SK-N-SH (cell line): ENCODE data around the gene DUSP16. TPM values are rescaled to one million over a fixed set of nuclear protein-coding genes. Genes with fewer than 3 reads are reported as not detected.

Experiments
- CTCF ChIA-PET: fragments of 300-600, 350-600 bp; formaldehyde crosslinking; extraction: SDS; loops from one replicate; lab custom pipeline; 2021; lab: Yijun Ruan, JAX
- POLR2A ChIA-PET: fragments of 350-600 bp; sonication (Branson Sonifier 250); formaldehyde crosslinking; extraction: SDS; loops from one replicate; lab custom pipeline; 2020; ENCODE audit warnings: antibody characterized with exemption, inconsistent platforms; lab: Yijun Ruan, JAX
- DNase-seq: peaks from one replicate; pipeline ENCODE4 v3.0.0; 2012
- H2AFZ ChIP-seq: fragments of 200-600 bp; sonication (generic); 2 replicates; pipeline ENCODE4 v1.8.1; 2016; ENCODE audit warnings: antibody characterized with exemption, mild to moderate bottlenecking, low read depth
- H3F3A ChIP-seq: fragments of 200-600 bp; sonication (generic); replicated peaks from 2 replicates; pipeline ENCODE3; 2016; ENCODE audit warnings: antibody characterized with exemption, mild to moderate bottlenecking; ENCODE audit not compliant: insufficient read depth
- H3K27ac ChIP-seq, 2 experiments: fragments of 200-500 bp in 1 of 2; fragments of 200-600 bp in 1 of 2; sonication (Bioruptor generic) in 1 of 2; sonication (generic), shearing (Covaris generic) in 1 of 2; 2 replicates each; pipeline versions ENCODE4 v1.5.1 to v1.6.1; 2014 to 2016; ENCODE audit warnings: low read depth in 2 of 2, inconsistent platforms in 1 of 2, low read length in 1 of 2, mild to moderate bottlenecking in 1 of 2, mixed read lengths in 1 of 2
- H3K27me3 ChIP-seq: fragments of 200-600 bp; sonication (generic), shearing (Covaris generic); 2 replicates; pipeline ENCODE4 v1.6.1; 2016; ENCODE audit warnings: mixed run types; ENCODE audit not compliant: insufficient read depth
- H3K36me3 ChIP-seq, 2 experiments: fragments of 200-500 bp in 1 of 2; fragments of 200-600 bp in 1 of 2; sonication (Bioruptor generic) in 1 of 2; sonication (generic) in 1 of 2; replicated peaks in 1 of 2; 2 replicates each; pipeline versions ENCODE3 to v1.5.1; 2014 to 2016; ENCODE audit warnings: low read length in 1 of 2, mild to moderate bottlenecking in 1 of 2; ENCODE audit not compliant: insufficient read depth in 2 of 2, control insufficient read depth in 1 of 2
- H3K4me1 ChIP-seq, 2 experiments: fragments of 200-500 bp in 1 of 2; fragments of 200-600 bp in 1 of 2; sonication (Bioruptor generic) in 1 of 2; sonication (generic), shearing (Covaris generic) in 1 of 2; 2 replicates each; pipeline versions ENCODE4 v1.5.1 to v1.6.1; 2014 to 2016; ENCODE audit warnings: low read depth in 1 of 2, low read length in 1 of 2, mixed run types in 1 of 2; ENCODE audit not compliant: insufficient read depth in 2 of 2, control insufficient read depth in 1 of 2
- H3K4me2 ChIP-seq: fragments of 200-600 bp; sonication (generic), shearing (Covaris generic); 2 replicates; pipeline ENCODE4 v1.6.1; 2017; ENCODE audit warnings: mixed run types
- H3K4me3 ChIP-seq, 2 experiments: fragments of 200-500 bp in 1 of 2; fragments of 200-600 bp in 1 of 2; sonication (Bioruptor generic) in 1 of 2; sonication (generic), shearing (Covaris generic) in 1 of 2; 2 replicates each; pipeline versions ENCODE4 v1.5.1 to v1.8.1; 2014 to 2016; ENCODE audit warnings: low read depth in 2 of 2, inconsistent platforms in 1 of 2, low read length in 1 of 2, mild to moderate bottlenecking in 1 of 2, mixed read lengths in 1 of 2, moderate library complexity in 1 of 2
- H3K79me2 ChIP-seq: fragments of 200-600 bp; sonication (generic); 2 replicates; pipeline ENCODE4 v1.8.1; 2017; ENCODE audit warnings: mild to moderate bottlenecking; ENCODE audit not compliant: insufficient read depth
- H3K9ac ChIP-seq: fragments of 200-600 bp; sonication (generic); 2 replicates; pipeline ENCODE4 v1.6.1; 2017; ENCODE audit warnings: mixed run types
- H3K9me2 ChIP-seq: fragments of 200-600 bp; sonication (generic); 2 replicates; pipeline ENCODE4 v1.6.1; 2017; ENCODE audit warnings: mixed run types
- H3K9me3 ChIP-seq: fragments of 200-600 bp; sonication (generic); 2 replicates; pipeline ENCODE4 v1.6.1; 2017; ENCODE audit warnings: mixed run types, mild to moderate bottlenecking, moderate library complexity
- H4K20me1 ChIP-seq: fragments of 200-600 bp; sonication (generic); 2 replicates; pipeline ENCODE4 v1.6.1; 2017; ENCODE audit warnings: mild to moderate bottlenecking, mixed run types; ENCODE audit not compliant: insufficient read depth
- CHD2 ChIP-seq: fragments of 150-350 bp; IDR thresholded peaks from 2 replicates; pipeline ENCODE4 v1.6.1; 2018; ENCODE audit warnings: low read length; ENCODE audit not compliant: partially characterized antibody
- CTCF ChIP-seq: fragments of 200-600 bp; sonication (generic); IDR thresholded peaks from 2 replicates; pipeline ENCODE4 v1.6.1; 2017; ENCODE audit warnings: antibody characterized with exemption, mild to moderate bottlenecking, moderate library complexity
- ELF1 ChIP-seq: IDR thresholded peaks from 2 replicates; pipeline ENCODE4 v1.4.0; 2012
- EP300 ChIP-seq, 2 experiments: IDR thresholded peaks; 2 replicates each; pipeline versions ENCODE4 v1.4.0 to v1.6.1; 2012; ENCODE audit warnings: borderline replicate concordance in 1 of 2, low read depth in 1 of 2, low read length in 1 of 2
- EZH2phosphoT487 ChIP-seq: fragments of 200-600 bp; sonication (generic); IDR thresholded peaks from 2 replicates; pipeline ENCODE4 v1.6.1; 2017; ENCODE audit warnings: low read depth, mixed run types, mild to moderate bottlenecking, antibody characterized with exemption, moderate library complexity, borderline replicate concordance
- GABPA ChIP-seq: IDR thresholded peaks from 2 replicates; pipeline ENCODE4 v1.4.0; 2012; ENCODE audit warnings: low read depth, mild to moderate bottlenecking
- GATA2 ChIP-seq: sonication (generic); formaldehyde crosslinking; IDR thresholded peaks from 2 replicates; pipeline ENCODE4 v1.5.0; 2020; ENCODE audit warnings: mild to moderate bottlenecking, missing genetic modification reagents
- MAX ChIP-seq: IDR thresholded peaks from 2 replicates; pipeline ENCODE4 v1.4.0; 2012; ENCODE audit warnings: low read depth
- MEF2A ChIP-seq: IDR thresholded peaks from 2 replicates; pipeline ENCODE4 v1.4.0; 2012; ENCODE audit warnings: low read depth, borderline replicate concordance
- NFIC ChIP-seq: IDR thresholded peaks from 2 replicates; pipeline ENCODE4 v1.4.0; 2012; ENCODE audit warnings: borderline replicate concordance
- NRF1 ChIP-seq: IDR thresholded peaks from 2 replicates; pipeline ENCODE4 v1.6.1; 2012; ENCODE audit warnings: low read depth, mild to moderate bottlenecking, low read length
- PBX3 ChIP-seq: IDR thresholded peaks from 2 replicates; pipeline ENCODE4; 2012
- POLR2AphosphoS5 ChIP-seq: IDR thresholded peaks from 2 replicates; pipeline ENCODE4 v1.6.1; 2012; ENCODE audit warnings: low read depth, low read length
- REST ChIP-seq: IDR thresholded peaks from 2 replicates; pipeline ENCODE4 v1.6.1; 2012; ENCODE audit warnings: mild to moderate bottlenecking, low read depth, low read length, moderate library complexity
- TAF1 ChIP-seq: IDR thresholded peaks from 2 replicates; pipeline ENCODE4 v1.6.1; 2012; ENCODE audit warnings: low read depth, mild to moderate bottlenecking, low read length, moderate library complexity, borderline replicate concordance
- TCF12 ChIP-seq: IDR thresholded peaks from 2 replicates; pipeline ENCODE4 v1.4.0; 2012
- TEAD4 ChIP-seq: IDR thresholded peaks from 2 replicates; pipeline ENCODE4 v1.4.0; 2012; ENCODE audit warnings: mild to moderate bottlenecking, borderline replicate concordance; ENCODE audit not compliant: insufficient read depth
- USF1 ChIP-seq: IDR thresholded peaks from 2 replicates; pipeline ENCODE4 v1.4.0; 2012; ENCODE audit warnings: low read depth, borderline replicate concordance
- USF2 ChIP-seq: fragments of 150-350 bp; IDR thresholded peaks from 2 replicates; pipeline ENCODE4 v1.6.1; 2017; ENCODE audit warnings: antibody characterized with exemption, low read length, low read depth, borderline replicate concordance
- YY1 ChIP-seq: IDR thresholded peaks from 2 replicates; pipeline ENCODE4 v1.4.0; 2012; ENCODE audit warnings: low read depth, mild to moderate bottlenecking
- WGBS: methylation state at CpG from one replicate; pipeline ENCODE4 v1.1.6; 2017; ENCODE audit warnings: low lambda C conversion rate; 5-methylcytosine and 5-hydroxymethylcytosine counted together
- polyA plus RNA-seq, 3 experiments: library from polyadenylated mRNA; depleted of rRNA; stranded (reverse); fragments of >200 nt; gene quantifications; 2 replicates each; pipeline ENCODE4 v1.2.3, GENCODE V29; 2012

The DUSP16 gene
- polyA plus RNA-seq, 1 of the 3 experiments (the other 2 are of a cell fraction), result 7.1 TPM

- WGBS, result 85% methylated on average over 7 of the region's 7 CpGs
- Histone ChIP-seq H3K9ac (no peak overlapping the region), H3K9me2 (no peaks in the 10 kb centered on the region), H3K4me2 (no peak overlapping the region)
- no peak for TF ChIP-seq CHD2
- TF ChIP-seq REST, result no peak
- TF ChIP-seq EZH2phosphoT487, result no peak
- no peak for TF ChIP-seq NFIC
- TF ChIP-seq MAX, result no peak
- TF ChIP-seq TAF1, result no peak
- no peak for TF ChIP-seq EP300 (IDR thresholded peaks at IDR 0.05; ENCODE audit: borderline replicate concordance in 1 of 2, low read depth in 1 of 2, low read length in 1 of 2)
- TF ChIP-seq TCF12, result no peak
- no peak for TF ChIP-seq USF2
- no peak for TF ChIP-seq YY1
- no peak for TF ChIP-seq ELF1
- TF ChIP-seq GABPA, result no peak
- no peak for TF ChIP-seq USF1
- TF ChIP-seq MEF2A, result no peak
- no peak for TF ChIP-seq CTCF
- no peak for TF ChIP-seq NRF1
- no peak for TF ChIP-seq POLR2AphosphoS5
- TF ChIP-seq PBX3, result no peak
- no peak for TF ChIP-seq TEAD4
- TF ChIP-seq GATA2 (CRISPR knock-in tag), result no peak
- TF ChIP-seq, all 33 proteins: peak for 0
- Histone ChIP-seq H2AFZ (no peak overlapping the region), H3K36me3 (peaks cover 0 to 2% of the 10 kb centered on the region in 2 experiments), H3K9me3 (no peaks in the 10 kb centered on the region), H3K79me2 (peaks cover 99% of the 10 kb centered on the region), H4K20me1 (peaks cover 8% of the 10 kb centered on the region), H3K4me3 (no peak overlapping the region), H3K27me3 (no peaks in the 10 kb centered on the region), H3K4me1 (peaks cover 3 to 6% of the 10 kb centered on the region in 2 experiments; a peak in 2 of 4 replicates), H3F3A (peaks cover 4% of the 10 kb centered on the region), H3K27ac (no peak overlapping the region)
- ChIA-PET CTCF (interaction anchor here (0.6 to 1.5 kb wide), 3 partner anchors 7 to 12 kb away, joined by 3 to 5 read pairs (median 3); partner anchors contain the start of gene DUSP16), POLR2A (no interaction called here)
- DNase-seq, result no peak
These were observed 11.5 kb downstream of the DUSP16 start for GRCh38 chr12:12551115-12551514.
